SK-N-SH (cell line): Measurements from ENCODE around the gene TMC1. TPM values are rescaled to one million over a fixed set of nuclear protein-coding genes. Genes with fewer than 3 reads are reported as not detected.

Source experiments
- CTCF ChIA-PET: fragments of 300-600, 350-600 bp; formaldehyde crosslinking; extraction: SDS; loops from one replicate; lab custom pipeline; 2021; lab: Yijun Ruan, JAX
- POLR2A ChIA-PET: fragments of 350-600 bp; sonication (Branson Sonifier 250); formaldehyde crosslinking; extraction: SDS; loops from one replicate; lab custom pipeline; 2020; ENCODE audit warnings: antibody characterized with exemption, inconsistent platforms; lab: Yijun Ruan, JAX
- DNase-seq: peaks from one replicate; pipeline ENCODE4 v3.0.0; 2012
- H2AFZ ChIP-seq: fragments of 200-600 bp; sonication (generic); 2 replicates; pipeline ENCODE4 v1.8.1; 2016; ENCODE audit warnings: antibody characterized with exemption, mild to moderate bottlenecking, low read depth
- H3F3A ChIP-seq: fragments of 200-600 bp; sonication (generic); replicated peaks from 2 replicates; pipeline ENCODE3; 2016; ENCODE audit warnings: antibody characterized with exemption, mild to moderate bottlenecking; ENCODE audit not compliant: insufficient read depth
- H3K27ac ChIP-seq, 2 experiments: fragments of 200-500 bp in 1 of 2; fragments of 200-600 bp in 1 of 2; sonication (Bioruptor generic) in 1 of 2; sonication (generic), shearing (Covaris generic) in 1 of 2; 2 replicates each; pipeline versions ENCODE4 v1.5.1 to v1.6.1; 2014 to 2016; ENCODE audit warnings: low read depth in 2 of 2, inconsistent platforms in 1 of 2, low read length in 1 of 2, mild to moderate bottlenecking in 1 of 2, mixed read lengths in 1 of 2
- H3K27me3 ChIP-seq: fragments of 200-600 bp; sonication (generic), shearing (Covaris generic); 2 replicates; pipeline ENCODE4 v1.6.1; 2016; ENCODE audit warnings: mixed run types; ENCODE audit not compliant: insufficient read depth
- H3K36me3 ChIP-seq, 2 experiments: fragments of 200-500 bp in 1 of 2; fragments of 200-600 bp in 1 of 2; sonication (Bioruptor generic) in 1 of 2; sonication (generic) in 1 of 2; replicated peaks in 1 of 2; 2 replicates each; pipeline versions ENCODE3 to v1.5.1; 2014 to 2016; ENCODE audit warnings: low read length in 1 of 2, mild to moderate bottlenecking in 1 of 2; ENCODE audit not compliant: insufficient read depth in 2 of 2, control insufficient read depth in 1 of 2
- H3K4me1 ChIP-seq, 2 experiments: fragments of 200-500 bp in 1 of 2; fragments of 200-600 bp in 1 of 2; sonication (Bioruptor generic) in 1 of 2; sonication (generic), shearing (Covaris generic) in 1 of 2; 2 replicates each; pipeline versions ENCODE4 v1.5.1 to v1.6.1; 2014 to 2016; ENCODE audit warnings: low read depth in 1 of 2, low read length in 1 of 2, mixed run types in 1 of 2; ENCODE audit not compliant: insufficient read depth in 2 of 2, control insufficient read depth in 1 of 2
- H3K4me2 ChIP-seq: fragments of 200-600 bp; sonication (generic), shearing (Covaris generic); 2 replicates; pipeline ENCODE4 v1.6.1; 2017; ENCODE audit warnings: mixed run types
- H3K4me3 ChIP-seq, 2 experiments: fragments of 200-500 bp in 1 of 2; fragments of 200-600 bp in 1 of 2; sonication (Bioruptor generic) in 1 of 2; sonication (generic), shearing (Covaris generic) in 1 of 2; 2 replicates each; pipeline versions ENCODE4 v1.5.1 to v1.8.1; 2014 to 2016; ENCODE audit warnings: low read depth in 2 of 2, inconsistent platforms in 1 of 2, low read length in 1 of 2, mild to moderate bottlenecking in 1 of 2, mixed read lengths in 1 of 2, moderate library complexity in 1 of 2
- H3K79me2 ChIP-seq: fragments of 200-600 bp; sonication (generic); 2 replicates; pipeline ENCODE4 v1.8.1; 2017; ENCODE audit warnings: mild to moderate bottlenecking; ENCODE audit not compliant: insufficient read depth
- H3K9ac ChIP-seq: fragments of 200-600 bp; sonication (generic); 2 replicates; pipeline ENCODE4 v1.6.1; 2017; ENCODE audit warnings: mixed run types
- H3K9me2 ChIP-seq: fragments of 200-600 bp; sonication (generic); 2 replicates; pipeline ENCODE4 v1.6.1; 2017; ENCODE audit warnings: mixed run types
- H3K9me3 ChIP-seq: fragments of 200-600 bp; sonication (generic); 2 replicates; pipeline ENCODE4 v1.6.1; 2017; ENCODE audit warnings: mixed run types, mild to moderate bottlenecking, moderate library complexity
- H4K20me1 ChIP-seq: fragments of 200-600 bp; sonication (generic); 2 replicates; pipeline ENCODE4 v1.6.1; 2017; ENCODE audit warnings: mild to moderate bottlenecking, mixed run types; ENCODE audit not compliant: insufficient read depth
- CHD2 ChIP-seq: fragments of 150-350 bp; IDR thresholded peaks from 2 replicates; pipeline ENCODE4 v1.6.1; 2018; ENCODE audit warnings: low read length; ENCODE audit not compliant: partially characterized antibody
- RAD21 ChIP-seq: IDR thresholded peaks from 2 replicates; pipeline ENCODE4 v1.6.1; 2012; ENCODE audit warnings: mild to moderate bottlenecking, low read length
- RCOR1 ChIP-seq: fragments of 150-350 bp; IDR thresholded peaks from 2 replicates; pipeline ENCODE4 v1.6.1; 2017; ENCODE audit warnings: antibody characterized with exemption, low read length
- RFX5 ChIP-seq: IDR thresholded peaks from 2 replicates; pipeline ENCODE4 v1.6.1; 2012; ENCODE audit warnings: mild to moderate bottlenecking, improper control_type of control experiment, low read length
- RXRA ChIP-seq: IDR thresholded peaks from 2 replicates; pipeline ENCODE4 v1.4.0; 2012; ENCODE audit warnings: low read depth, mild to moderate bottlenecking, borderline replicate concordance
- WGBS: methylation state at CpG from one replicate; pipeline ENCODE4 v1.1.6; 2017; ENCODE audit warnings: low lambda C conversion rate; 5-methylcytosine and 5-hydroxymethylcytosine counted together
- polyA plus RNA-seq, 3 experiments: library from polyadenylated mRNA; depleted of rRNA; stranded (reverse); fragments of >200 nt; gene quantifications; 2 replicates each; pipeline ENCODE4 v1.2.3, GENCODE V29; 2012
- TF ChIP-seq, protein P1 (sequence below): fragments of 200-600 bp; sonication (generic); IDR thresholded peaks from 2 replicates; pipeline ENCODE4 v1.6.1; 2017; ENCODE audit warnings: antibody characterized with exemption, mild to moderate bottlenecking, moderate library complexity
- TF ChIP-seq, protein P2 (sequence below): fragments of 150-350 bp; IDR thresholded peaks from 2 replicates; pipeline ENCODE4 v1.6.1; 2017; ENCODE audit warnings: antibody characterized with exemption, low read length, low read depth, borderline replicate concordance
- TF ChIP-seq, protein P3 (sequence below): fragments of 150-350 bp; IDR thresholded peaks from 2 replicates; pipeline ENCODE4 v1.6.1; 2016; ENCODE audit warnings: mild to moderate bottlenecking, low read depth, low read length
- TF ChIP-seq, protein P4 (sequence below): IDR thresholded peaks from 2 replicates; pipeline ENCODE4 v1.6.1; 2012; ENCODE audit warnings: mild to moderate bottlenecking, low read depth, low read length, moderate library complexity
- TF ChIP-seq, protein P5 (sequence below): IDR thresholded peaks from 2 replicates; pipeline ENCODE4 v1.4.0; 2012; ENCODE audit warnings: low read depth, borderline replicate concordance

TMC1 gene
- polyA plus RNA-seq, 1 of the 3 experiments (the other 2 are of a cell fraction): not detected

DNA sequence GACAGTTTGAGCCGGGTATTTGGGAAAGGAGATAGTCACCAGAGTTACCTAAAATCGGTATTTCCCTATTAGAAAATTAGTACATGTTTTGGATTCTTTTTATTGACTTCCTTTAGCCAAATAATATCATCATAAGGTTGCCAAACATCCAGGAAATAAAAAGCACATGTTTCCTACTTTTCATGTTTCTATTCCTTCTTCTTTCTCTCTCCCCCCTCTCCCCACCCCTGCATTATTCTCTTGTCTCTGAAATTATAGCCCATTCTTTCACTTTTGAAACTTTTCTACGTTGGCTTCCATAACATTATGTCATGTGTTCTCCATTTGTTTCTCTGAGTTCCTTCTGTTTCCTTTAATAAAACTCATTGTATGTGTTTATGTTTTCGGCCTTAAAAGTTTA is 269.6 kb downstream of the TMC1 start:
- CTCF ChIA-PET: no interaction called here
- WGBS: 14% methylated on average over 4 of the region's 4 CpGs
- H3K4me1 ChIP-seq: no peaks in the 10 kb centered on the region

More for the DNA sequence above, 269.6 kb downstream of the TMC1 start:
- Histone ChIP-seq H3K27ac (no peak overlapping the region), H3K27me3 (no peaks in the 10 kb centered on the region), H4K20me1 (no peaks in the 10 kb centered on the region), H3K36me3 (no peaks in the 10 kb centered on the region), H2AFZ (no peak overlapping the region), H3K9ac (no peak overlapping the region), H3K9me2 (no peaks in the 10 kb centered on the region), H3K4me2 (no peak overlapping the region), H3K79me2 (no peaks in the 10 kb centered on the region), H3K9me3 (no peaks in the 10 kb centered on the region), H3F3A (no peaks in the 10 kb centered on the region), H3K4me3 (no peak overlapping the region)
- POLR2A ChIA-PET: no interaction called here
- TF ChIP-seq RCOR1: no peak
- TF ChIP-seq, protein P1, sequence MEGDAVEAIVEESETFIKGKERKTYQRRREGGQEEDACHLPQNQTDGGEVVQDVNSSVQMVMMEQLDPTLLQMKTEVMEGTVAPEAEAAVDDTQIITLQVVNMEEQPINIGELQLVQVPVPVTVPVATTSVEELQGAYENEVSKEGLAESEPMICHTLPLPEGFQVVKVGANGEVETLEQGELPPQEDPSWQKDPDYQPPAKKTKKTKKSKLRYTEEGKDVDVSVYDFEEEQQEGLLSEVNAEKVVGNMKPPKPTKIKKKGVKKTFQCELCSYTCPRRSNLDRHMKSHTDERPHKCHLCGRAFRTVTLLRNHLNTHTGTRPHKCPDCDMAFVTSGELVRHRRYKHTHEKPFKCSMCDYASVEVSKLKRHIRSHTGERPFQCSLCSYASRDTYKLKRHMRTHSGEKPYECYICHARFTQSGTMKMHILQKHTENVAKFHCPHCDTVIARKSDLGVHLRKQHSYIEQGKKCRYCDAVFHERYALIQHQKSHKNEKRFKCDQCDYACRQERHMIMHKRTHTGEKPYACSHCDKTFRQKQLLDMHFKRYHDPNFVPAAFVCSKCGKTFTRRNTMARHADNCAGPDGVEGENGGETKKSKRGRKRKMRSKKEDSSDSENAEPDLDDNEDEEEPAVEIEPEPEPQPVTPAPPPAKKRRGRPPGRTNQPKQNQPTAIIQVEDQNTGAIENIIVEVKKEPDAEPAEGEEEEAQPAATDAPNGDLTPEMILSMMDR: no peak
- TF ChIP-seq CHD2: no peak
- no peak for TF ChIP-seq RFX5
- TF ChIP-seq RXRA: no peak
- TF ChIP-seq, protein P2, sequence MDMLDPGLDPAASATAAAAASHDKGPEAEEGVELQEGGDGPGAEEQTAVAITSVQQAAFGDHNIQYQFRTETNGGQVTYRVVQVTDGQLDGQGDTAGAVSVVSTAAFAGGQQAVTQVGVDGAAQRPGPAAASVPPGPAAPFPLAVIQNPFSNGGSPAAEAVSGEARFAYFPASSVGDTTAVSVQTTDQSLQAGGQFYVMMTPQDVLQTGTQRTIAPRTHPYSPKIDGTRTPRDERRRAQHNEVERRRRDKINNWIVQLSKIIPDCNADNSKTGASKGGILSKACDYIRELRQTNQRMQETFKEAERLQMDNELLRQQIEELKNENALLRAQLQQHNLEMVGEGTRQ: no peak
- no peak for TF ChIP-seq RAD21
- TF ChIP-seq, protein P3, sequence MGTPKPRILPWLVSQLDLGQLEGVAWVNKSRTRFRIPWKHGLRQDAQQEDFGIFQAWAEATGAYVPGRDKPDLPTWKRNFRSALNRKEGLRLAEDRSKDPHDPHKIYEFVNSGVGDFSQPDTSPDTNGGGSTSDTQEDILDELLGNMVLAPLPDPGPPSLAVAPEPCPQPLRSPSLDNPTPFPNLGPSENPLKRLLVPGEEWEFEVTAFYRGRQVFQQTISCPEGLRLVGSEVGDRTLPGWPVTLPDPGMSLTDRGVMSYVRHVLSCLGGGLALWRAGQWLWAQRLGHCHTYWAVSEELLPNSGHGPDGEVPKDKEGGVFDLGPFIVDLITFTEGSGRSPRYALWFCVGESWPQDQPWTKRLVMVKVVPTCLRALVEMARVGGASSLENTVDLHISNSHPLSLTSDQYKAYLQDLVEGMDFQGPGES: no peak
- TF ChIP-seq, protein P4, sequence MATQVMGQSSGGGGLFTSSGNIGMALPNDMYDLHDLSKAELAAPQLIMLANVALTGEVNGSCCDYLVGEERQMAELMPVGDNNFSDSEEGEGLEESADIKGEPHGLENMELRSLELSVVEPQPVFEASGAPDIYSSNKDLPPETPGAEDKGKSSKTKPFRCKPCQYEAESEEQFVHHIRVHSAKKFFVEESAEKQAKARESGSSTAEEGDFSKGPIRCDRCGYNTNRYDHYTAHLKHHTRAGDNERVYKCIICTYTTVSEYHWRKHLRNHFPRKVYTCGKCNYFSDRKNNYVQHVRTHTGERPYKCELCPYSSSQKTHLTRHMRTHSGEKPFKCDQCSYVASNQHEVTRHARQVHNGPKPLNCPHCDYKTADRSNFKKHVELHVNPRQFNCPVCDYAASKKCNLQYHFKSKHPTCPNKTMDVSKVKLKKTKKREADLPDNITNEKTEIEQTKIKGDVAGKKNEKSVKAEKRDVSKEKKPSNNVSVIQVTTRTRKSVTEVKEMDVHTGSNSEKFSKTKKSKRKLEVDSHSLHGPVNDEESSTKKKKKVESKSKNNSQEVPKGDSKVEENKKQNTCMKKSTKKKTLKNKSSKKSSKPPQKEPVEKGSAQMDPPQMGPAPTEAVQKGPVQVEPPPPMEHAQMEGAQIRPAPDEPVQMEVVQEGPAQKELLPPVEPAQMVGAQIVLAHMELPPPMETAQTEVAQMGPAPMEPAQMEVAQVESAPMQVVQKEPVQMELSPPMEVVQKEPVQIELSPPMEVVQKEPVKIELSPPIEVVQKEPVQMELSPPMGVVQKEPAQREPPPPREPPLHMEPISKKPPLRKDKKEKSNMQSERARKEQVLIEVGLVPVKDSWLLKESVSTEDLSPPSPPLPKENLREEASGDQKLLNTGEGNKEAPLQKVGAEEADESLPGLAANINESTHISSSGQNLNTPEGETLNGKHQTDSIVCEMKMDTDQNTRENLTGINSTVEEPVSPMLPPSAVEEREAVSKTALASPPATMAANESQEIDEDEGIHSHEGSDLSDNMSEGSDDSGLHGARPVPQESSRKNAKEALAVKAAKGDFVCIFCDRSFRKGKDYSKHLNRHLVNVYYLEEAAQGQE: no peak
- TF ChIP-seq, protein P5, sequence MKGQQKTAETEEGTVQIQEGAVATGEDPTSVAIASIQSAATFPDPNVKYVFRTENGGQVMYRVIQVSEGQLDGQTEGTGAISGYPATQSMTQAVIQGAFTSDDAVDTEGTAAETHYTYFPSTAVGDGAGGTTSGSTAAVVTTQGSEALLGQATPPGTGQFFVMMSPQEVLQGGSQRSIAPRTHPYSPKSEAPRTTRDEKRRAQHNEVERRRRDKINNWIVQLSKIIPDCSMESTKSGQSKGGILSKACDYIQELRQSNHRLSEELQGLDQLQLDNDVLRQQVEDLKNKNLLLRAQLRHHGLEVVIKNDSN: no peak
- no peak for DNase-seq
